Activated CD8-positive, alpha-beta T cell treated with anti-CD3 and anti-CD28 coated beads, Interleukin-2, amount 10 ng/mL, durations not matched to agents 7 days and 5 days (primary cell): ENCODE measurements around the gene RHOBTB3. TPM values are rescaled to one million over a fixed set of nuclear protein-coding genes. Genes with fewer than 3 reads are reported as not detected.

ENCODE experiments used
- ATAC-seq: fragments of 150-1000 bp; cut with Tn5 transposase; one replicate; pipeline ENCODE4 v1.10.0; 2021; ENCODE audit warnings: moderate library complexity
- CTCF ChIA-PET: fragments of 350-600 bp; sonication (Branson Sonifier 250); formaldehyde crosslinking; loops from one replicate; lab custom pipeline; 2021; ENCODE audit warnings: antibody characterized with exemption; lab: Charles Lee
- POLR2A ChIA-PET: fragments of 350-600 bp; sonication (Branson Sonifier 250); formaldehyde crosslinking; loops from one replicate; lab custom pipeline; 2021; ENCODE audit warnings: antibody characterized with exemption; lab: Charles Lee
- DNase-seq: peaks from one replicate; pipeline ENCODE4 v3.0.0-alpha.2; 2020
- H3K27ac Mint-ChIP-seq: one replicate; pipeline ENCODE4 v1.8.0; 2021; ENCODE audit warnings: mild to moderate bottlenecking, mixed read lengths
- H3K27me3 Mint-ChIP-seq: one replicate; pipeline ENCODE4 v1.8.0; 2021; ENCODE audit warnings: low read depth, mixed read lengths
- H3K36me3 Mint-ChIP-seq: one replicate; pipeline ENCODE4 v1.8.0; 2021; ENCODE audit warnings: low read depth, mixed read lengths
- H3K4me1 Mint-ChIP-seq: one replicate; pipeline ENCODE4 v1.8.0; 2021; ENCODE audit warnings: low read depth, mixed read lengths
- H3K4me3 Mint-ChIP-seq: one replicate; pipeline ENCODE4 v1.8.0; 2021; ENCODE audit warnings: mild to moderate bottlenecking, mixed read lengths
- H3K9me3 Mint-ChIP-seq: one replicate; pipeline ENCODE4 v1.8.0; 2022; ENCODE audit warnings: mixed read lengths; ENCODE audit not compliant: insufficient read depth
- total RNA-seq, 2 experiments: library from RNA; stranded (reverse); gene quantifications; one replicate each; pipeline ENCODE4 v1.2.3, GENCODE V29; 2021

Gene RHOBTB3
- total RNA-seq, 2 experiments from 2014 or later = 0.21 to 0.32 TPM

GRCh38 chr5:95760273-95761191 lies 29.4 kb downstream of the RHOBTB3 start:
- peak; percentile 38 for DNase-seq
- CTCF ChIA-PET = interaction anchor here (0.5 to 1.7 kb wide), 5 partner anchors 17 to 129 kb away, joined by 3 to 11 read pairs (median 4); no protein-coding TSS in a partner anchor

GRCh38 chr5:95761771-95762651 lies 30.9 kb downstream of the RHOBTB3 start:
- H3K36me3 Mint-ChIP-seq = no peaks in the 10 kb centered on the region
- H3K27me3 Mint-ChIP-seq = no peaks in the 10 kb centered on the region
- DNase-seq = no peak
- H3K27ac Mint-ChIP-seq = peak overlapping the region; percentile 60
- peaks cover 35% of the 10 kb centered on the region for H3K4me1 Mint-ChIP-seq
- ATAC-seq = no peak
- no peak overlapping the region for H3K4me3 Mint-ChIP-seq
- POLR2A ChIA-PET = no interaction called here
- no peaks in the 10 kb centered on the region for H3K9me3 Mint-ChIP-seq
- CTCF ChIA-PET = interaction anchor here (0.7 to 2.0 kb wide), 9 partner anchors 13 to 98 kb away, joined by 3 to 26 read pairs (median 4); partner anchors contain the start of gene RHOBTB3

More at GRCh38 chr5:95760273-95761191, 29.4 kb downstream of the RHOBTB3 start:
- H3K36me3 Mint-ChIP-seq = no peaks in the 10 kb centered on the region
- POLR2A ChIA-PET = no interaction called here
- peak; percentile 90 for ATAC-seq
- H3K4me1 Mint-ChIP-seq = peaks cover 35% of the 10 kb centered on the region
- H3K4me3 Mint-ChIP-seq = peak overlapping the region; percentile 71
- H3K27me3 Mint-ChIP-seq = peaks cover under 1% of the 10 kb centered on the region
- peak overlapping the region; percentile 92 for H3K27ac Mint-ChIP-seq
- H3K9me3 Mint-ChIP-seq = no peaks in the 10 kb centered on the region

GRCh38 chr5:95762652-95763041 lies 31.5 kb downstream of the RHOBTB3 start:
- no peak overlapping the region for H3K4me3 Mint-ChIP-seq
- no peak for DNase-seq
- no peaks in the 10 kb centered on the region for H3K27me3 Mint-ChIP-seq
- H3K27ac Mint-ChIP-seq = no peak overlapping the region
- no peak for ATAC-seq
- ChIA-PET POLR2A (no interaction called here), CTCF (interaction anchor here (0.9 to 2.0 kb wide), 7 partner anchors 14 to 98 kb away, joined by 3 to 26 read pairs (median 5); partner anchors contain the start of gene RHOBTB3)
- H3K4me1 Mint-ChIP-seq = peaks cover 35% of the 10 kb centered on the region
- no peaks in the 10 kb centered on the region for H3K9me3 Mint-ChIP-seq
- no peaks in the 10 kb centered on the region for H3K36me3 Mint-ChIP-seq

GRCh38 chr5:95763941-95764340 lies 32.8 kb downstream of the RHOBTB3 start:
- ATAC-seq (no peak), DNase-seq (no peak)
- H3K4me1 Mint-ChIP-seq = peaks cover 35% of the 10 kb centered on the region
- H3K27me3 Mint-ChIP-seq = no peaks in the 10 kb centered on the region
- H3K27ac Mint-ChIP-seq = no peak overlapping the region
- POLR2A ChIA-PET = no interaction called here
- H3K9me3 Mint-ChIP-seq = no peaks in the 10 kb centered on the region
- H3K36me3 Mint-ChIP-seq = no peaks in the 10 kb centered on the region
- no peak overlapping the region for H3K4me3 Mint-ChIP-seq
- CTCF ChIA-PET = interaction anchor here (1.3 kb wide), 2 partner anchors 17 to 20 kb away, joined by 3 to 4 read pairs; no protein-coding TSS in a partner anchor

GRCh38 chr5:95768731-95769130 lies 37.6 kb downstream of the RHOBTB3 start:
- Mint-ChIP-seq H3K9me3 (no peaks in the 10 kb centered on the region), H3K4me1 (peaks cover 2% of the 10 kb centered on the region), H3K36me3 (no peaks in the 10 kb centered on the region), H3K27me3 (peaks cover 10% of the 10 kb centered on the region), H3K27ac (no peak overlapping the region), H3K4me3 (no peak overlapping the region)
- ChIA-PET POLR2A (no interaction called here), CTCF (interaction anchor here (0.8 to 7.7 kb wide), 7 partner anchors 12 to 105 kb away, joined by 3 to 94 read pairs (median 3); partner anchors contain the start of gene GLRX)
- DNase-seq (no peak), ATAC-seq (no peak)

GRCh38 chr5:95770830-95771708 lies 39.9 kb downstream of the RHOBTB3 start:
- H3K4me1 Mint-ChIP-seq = peaks cover 2% of the 10 kb centered on the region
- ChIA-PET CTCF (interaction anchor here (1.0 to 7.7 kb wide), 5 partner anchors 9 to 127 kb away, joined by 3 to 94 read pairs (median 5); no protein-coding TSS in a partner anchor), POLR2A (no interaction called here)
- ATAC-seq = no peak
- peaks cover 10% of the 10 kb centered on the region for H3K27me3 Mint-ChIP-seq
- H3K4me3 Mint-ChIP-seq = no peak overlapping the region
- H3K27ac Mint-ChIP-seq = no peak overlapping the region
- no peaks in the 10 kb centered on the region for H3K9me3 Mint-ChIP-seq
- DNase-seq = no peak
- H3K36me3 Mint-ChIP-seq = no peaks in the 10 kb centered on the region

- CTCF ChIA-PET = interaction anchor here (2.2 to 7.7 kb wide), 2 partner anchors 9 to 76 kb away, joined by 6 to 94 read pairs; no protein-coding TSS in a partner anchor
- H3K4me1 Mint-ChIP-seq = peaks cover 2% of the 10 kb centered on the region
- ATAC-seq = no peak
- H3K36me3 Mint-ChIP-seq = no peaks in the 10 kb centered on the region
- DNase-seq = no peak
- H3K4me3 Mint-ChIP-seq = no peak overlapping the region
- peaks cover 10% of the 10 kb centered on the region for H3K27me3 Mint-ChIP-seq
- H3K27ac Mint-ChIP-seq = no peak overlapping the region
- POLR2A ChIA-PET = no interaction called here
- no peaks in the 10 kb centered on the region for H3K9me3 Mint-ChIP-seq
Measured at GRCh38 chr5:95771892-95772291, 40.8 kb downstream of the RHOBTB3 start.

- Mint-ChIP-seq H3K27ac (no peak overlapping the region), H3K4me3 (no peak overlapping the region), H3K9me3 (no peaks in the 10 kb centered on the region), H3K4me1 (peaks cover 2% of the 10 kb centered on the region), H3K36me3 (no peaks in the 10 kb centered on the region), H3K27me3 (peaks cover 10% of the 10 kb centered on the region)
- ATAC-seq = no peak
- ChIA-PET CTCF (interaction anchor here (2.0 to 7.7 kb wide), 2 partner anchors 7 to 74 kb away, joined by 5 to 94 read pairs; no protein-coding TSS in a partner anchor), POLR2A (no interaction called here)
- no peak for DNase-seq
Measured at GRCh38 chr5:95773335-95774059, 42.4 kb downstream of the RHOBTB3 start.

- Mint-ChIP-seq H3K9me3 (no peaks in the 10 kb centered on the region), H3K4me1 (peaks cover 33% of the 10 kb centered on the region), H3K27ac (no peak overlapping the region), H3K4me3 (no peak overlapping the region), H3K27me3 (peaks cover 3% of the 10 kb centered on the region), H3K36me3 (no peaks in the 10 kb centered on the region)
- ChIA-PET POLR2A (no interaction called here), CTCF (interaction anchor here (0.7 to 13.1 kb wide), 3 partner anchors 17 to 67 kb away, joined by 3 to 536 read pairs (median 5); no protein-coding TSS in a partner anchor)
- ATAC-seq (no peak), DNase-seq (no peak)
Measured at GRCh38 chr5:95777441-95777840, 46.3 kb downstream of the RHOBTB3 start.
